ENCODE measurements around the gene MGME1. TPM values are rescaled to one million over a fixed set of nuclear protein-coding genes. Genes with fewer than 3 reads are reported as not detected.

The MGME1 gene
- total RNA-seq, 2 experiments from 2014 or later, result 28.2 to 30.5 TPM

DNA sequence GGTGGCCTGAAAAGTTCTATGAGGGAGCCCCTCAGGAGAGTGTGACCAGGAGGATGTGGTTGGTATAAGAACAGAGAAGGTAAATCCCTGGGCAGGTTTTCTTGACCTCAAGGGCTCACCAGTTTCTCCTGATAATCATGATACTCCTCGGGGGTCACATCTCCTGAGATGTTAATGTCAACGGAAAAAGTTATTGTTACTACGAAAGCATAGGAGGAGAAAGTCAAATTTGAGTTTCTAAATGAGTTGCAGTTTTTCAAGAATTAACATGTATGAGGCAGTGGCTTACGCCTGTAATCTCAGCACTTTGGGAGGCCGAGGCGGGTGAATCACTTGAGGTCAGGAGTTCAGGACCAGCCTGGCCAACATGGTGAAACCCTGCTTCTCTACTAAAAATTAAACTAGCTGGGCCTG, 23.4 kb downstream of the MGME1 start:
- intact Hi-C loops (cut with micrococcal nuclease), result loop anchor here (2.0 to 10.0 kb wide), 3 partner anchors 23 to 487 kb away; partner anchors contain the start of genes MGME1, RRBP1 and SNX5
- Mint-ChIP-seq H3K4me3 (peak overlapping the region; percentile 45), H3K36me3 (ENCODE audit: low read depth) (peaks cover 24% of the 10 kb centered on the region), H3K27me3 (peaks cover 12% of the 10 kb centered on the region), H3K27ac (peak overlapping the region; percentile 81), H3K9me3 (no peaks in the 10 kb centered on the region), H3K4me1 (ENCODE audit: low read depth) (peaks cover 37% of the 10 kb centered on the region)
- POLR2A ChIA-PET, result interaction anchor here (0.6 to 1.6 kb wide), 3 partner anchors 25 to 462 kb away, joined by 3 to 4 read pairs (median 3); partner anchors contain the start of gene BFSP1
- TF ChIP-seq, protein P1, sequence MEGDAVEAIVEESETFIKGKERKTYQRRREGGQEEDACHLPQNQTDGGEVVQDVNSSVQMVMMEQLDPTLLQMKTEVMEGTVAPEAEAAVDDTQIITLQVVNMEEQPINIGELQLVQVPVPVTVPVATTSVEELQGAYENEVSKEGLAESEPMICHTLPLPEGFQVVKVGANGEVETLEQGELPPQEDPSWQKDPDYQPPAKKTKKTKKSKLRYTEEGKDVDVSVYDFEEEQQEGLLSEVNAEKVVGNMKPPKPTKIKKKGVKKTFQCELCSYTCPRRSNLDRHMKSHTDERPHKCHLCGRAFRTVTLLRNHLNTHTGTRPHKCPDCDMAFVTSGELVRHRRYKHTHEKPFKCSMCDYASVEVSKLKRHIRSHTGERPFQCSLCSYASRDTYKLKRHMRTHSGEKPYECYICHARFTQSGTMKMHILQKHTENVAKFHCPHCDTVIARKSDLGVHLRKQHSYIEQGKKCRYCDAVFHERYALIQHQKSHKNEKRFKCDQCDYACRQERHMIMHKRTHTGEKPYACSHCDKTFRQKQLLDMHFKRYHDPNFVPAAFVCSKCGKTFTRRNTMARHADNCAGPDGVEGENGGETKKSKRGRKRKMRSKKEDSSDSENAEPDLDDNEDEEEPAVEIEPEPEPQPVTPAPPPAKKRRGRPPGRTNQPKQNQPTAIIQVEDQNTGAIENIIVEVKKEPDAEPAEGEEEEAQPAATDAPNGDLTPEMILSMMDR (IDR thresholded peaks at IDR 0.05), result no peak
- CTCF ChIA-PET, result interaction anchor here (1.0 kb wide), 1 partner anchor 24 kb away, joined by 4 read pairs; the partner anchor contains the start of genes MGME1 and SNX5
- peak; percentile 82 for DNase-seq
- peak; percentile 79 for ATAC-seq

DNA sequence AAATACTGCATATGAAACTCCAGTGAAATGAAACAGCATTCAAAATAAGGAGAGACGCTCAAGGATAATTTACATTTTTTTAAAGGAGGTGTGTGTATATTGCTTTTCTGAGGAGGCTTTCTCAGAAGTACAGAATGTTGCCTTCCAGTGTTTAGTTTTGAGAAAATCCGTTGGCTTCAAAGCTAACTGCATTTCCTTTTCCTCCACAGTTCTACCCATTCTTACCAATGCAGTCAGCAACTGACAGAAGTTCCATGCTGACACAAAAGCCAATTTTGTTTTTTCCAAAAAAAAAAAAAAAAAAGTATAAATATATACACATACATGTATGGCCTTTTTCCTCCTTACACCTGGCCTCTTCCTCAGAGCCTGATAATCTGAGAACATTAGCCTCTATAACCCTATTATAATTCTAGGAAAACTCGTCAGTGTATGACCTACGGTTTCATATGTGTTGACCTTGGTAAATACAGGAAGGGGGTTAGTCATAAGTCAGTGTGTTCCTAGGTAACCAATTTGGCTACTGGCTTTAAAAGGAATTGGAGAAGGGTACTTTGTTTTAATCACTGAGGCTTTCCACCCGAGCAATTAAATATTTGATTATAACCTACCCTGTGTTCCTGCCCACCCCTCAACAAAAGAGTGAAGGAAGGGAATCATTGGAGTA, 24.2 kb downstream of the MGME1 start:
- no peak for DNase-seq
- POLR2A ChIA-PET, result interaction anchor here (0.6 to 1.6 kb wide), 5 partner anchors 24 to 462 kb away, joined by 3 to 6 read pairs (median 3); partner anchors contain the start of genes BFSP1, MGME1 and SNX5
- Mint-ChIP-seq H3K27ac (peak overlapping the region; percentile 81), H3K4me3 (peak overlapping the region; percentile 45), H3K9me3 (no peaks in the 10 kb centered on the region), H3K36me3 (ENCODE audit: low read depth) (peaks cover 18% of the 10 kb centered on the region), H3K4me1 (ENCODE audit: low read depth) (peaks cover 31% of the 10 kb centered on the region), H3K27me3 (peaks cover 16% of the 10 kb centered on the region)
- CTCF ChIA-PET, result interaction anchor here (1.0 to 1.8 kb wide), 5 partner anchors 24 to 310 kb away, joined by 3 to 8 read pairs (median 4); partner anchors contain the start of genes MGME1, RRBP1 and SNX5
- intact Hi-C loops (cut with micrococcal nuclease), result loop anchor here (2.0 to 10.0 kb wide), 3 partner anchors 24 to 488 kb away; partner anchors contain the start of genes MGME1, RRBP1 and SNX5
- TF ChIP-seq, protein P1 (IDR thresholded peaks at IDR 0.05), result no peak
- peak; percentile 21 for ATAC-seq

DNA sequence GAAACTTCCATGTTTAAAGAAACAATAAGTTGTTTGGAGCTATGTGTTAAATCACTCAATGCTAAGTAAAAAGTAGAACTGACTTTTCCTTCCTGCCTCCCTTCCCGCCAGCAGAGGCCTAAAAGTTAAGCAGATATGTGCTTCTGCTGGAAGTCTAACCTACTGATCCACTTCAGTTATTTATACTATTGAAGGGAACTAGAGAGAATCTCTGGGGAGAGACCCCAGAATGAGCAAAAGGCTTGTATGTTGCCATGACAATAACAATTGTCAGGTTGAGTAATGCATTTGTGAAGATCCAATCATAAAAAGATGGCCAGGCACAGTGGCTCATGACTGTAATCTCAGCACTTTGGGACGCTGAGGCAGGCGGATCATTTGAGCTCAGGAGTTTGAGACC, 24.7 kb downstream of the MGME1 start:
- H3K36me3 Mint-ChIP-seq (ENCODE audit: low read depth), result peaks cover 13% of the 10 kb centered on the region

DNA sequence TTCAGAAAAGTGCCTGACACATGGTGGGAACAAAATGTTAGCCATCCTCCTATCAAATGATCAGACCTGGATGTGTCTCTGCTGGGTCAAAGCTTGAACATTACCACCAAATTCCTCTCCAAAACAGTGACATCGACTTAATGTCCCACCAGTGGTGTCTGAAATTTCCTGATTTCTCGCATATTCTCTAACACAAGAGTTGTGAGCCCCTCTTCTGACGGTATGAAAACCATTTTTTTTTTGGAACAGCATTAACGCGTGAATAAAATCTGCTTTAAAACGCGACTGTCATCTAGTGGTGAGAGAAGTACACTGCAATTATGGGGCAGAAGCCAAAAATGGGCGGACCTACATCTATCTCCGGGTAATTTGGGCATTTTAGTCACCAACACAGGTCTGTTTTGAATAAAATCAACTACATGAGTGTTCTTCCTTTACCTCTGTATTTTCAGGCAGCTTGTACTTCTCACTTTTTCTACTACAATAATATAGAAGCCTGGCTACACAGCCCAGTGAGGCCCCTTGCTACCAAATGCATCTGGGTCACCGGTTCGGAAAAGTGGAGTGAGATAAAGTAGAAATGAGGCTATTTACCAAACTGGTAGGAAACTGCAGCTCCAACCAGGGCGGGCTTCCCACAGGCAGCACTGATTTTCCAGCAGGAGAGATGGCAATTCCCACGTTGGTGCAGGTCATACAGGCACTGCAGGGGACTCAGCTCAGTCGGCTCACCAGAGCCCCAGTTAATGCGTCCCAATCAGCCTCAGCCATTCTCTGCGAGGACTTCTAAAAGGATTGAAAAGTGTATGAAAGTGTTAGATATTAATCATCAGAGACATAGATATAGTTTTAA, 27.4 kb downstream of the MGME1 start:
- POLR2A ChIA-PET, result interaction anchor here (2.0 kb wide), 1 partner anchor 37 kb away, joined by 5 read pairs; no protein-coding TSS in a partner anchor
- intact Hi-C loops (cut with micrococcal nuclease), result loop anchor here (10.0 kb wide), 2 partner anchors 311 to 491 kb away; partner anchors contain the start of gene RRBP1
- H3K9me3 Mint-ChIP-seq, result no peaks in the 10 kb centered on the region
- TF ChIP-seq, protein P1 (IDR thresholded peaks at IDR 0.05), result peak; percentile 94
- ATAC-seq, result peak; percentile 72
- H3K36me3 Mint-ChIP-seq (ENCODE audit: low read depth), result no peaks in the 10 kb centered on the region
- CTCF ChIA-PET, result interaction anchor here (0.5 to 2.5 kb wide), 21 partner anchors 13 to 491 kb away, joined by 3 to 14 read pairs (median 4); partner anchors contain the start of gene RRBP1
- H3K4me1 Mint-ChIP-seq (ENCODE audit: low read depth), result peaks cover 27% of the 10 kb centered on the region
- H3K27ac Mint-ChIP-seq, result no peak overlapping the region
- DNase-seq, result peak; percentile 54
- peaks cover 22% of the 10 kb centered on the region for H3K27me3 Mint-ChIP-seq
- no peak overlapping the region for H3K4me3 Mint-ChIP-seq

More for the DNA sequence above, 24.7 kb downstream of the MGME1 start:
- Mint-ChIP-seq H3K27me3 (peaks cover 20% of the 10 kb centered on the region), H3K27ac (no peak overlapping the region), H3K9me3 (no peaks in the 10 kb centered on the region), H3K4me1 (ENCODE audit: low read depth) (peaks cover 29% of the 10 kb centered on the region), H3K4me3 (no peak overlapping the region)
- intact Hi-C loops (cut with micrococcal nuclease), result loop anchor here (2.0 to 10.0 kb wide), 3 partner anchors 25 to 489 kb away; partner anchors contain the start of genes MGME1, RRBP1 and SNX5
- TF ChIP-seq, protein P1 (IDR thresholded peaks at IDR 0.05), result no peak
- DNase-seq, result no peak
- CTCF ChIA-PET, result interaction anchor here (1.0 to 1.8 kb wide), 5 partner anchors 26 to 311 kb away, joined by 3 to 8 read pairs (median 4); partner anchors contain the start of gene RRBP1
- ATAC-seq, result no peak
- POLR2A ChIA-PET, result interaction anchor here (1.0 kb wide), 1 partner anchor 32 kb away, joined by 3 read pairs; no protein-coding TSS in a partner anchor
